ENCODE results near the gene SMIM5. TPM values are rescaled to one million over a fixed set of nuclear protein-coding genes. Genes with fewer than 3 reads are reported as not detected.

Gene SMIM5
- total RNA-seq, 1 donor from 2014 or later: 2.2 TPM

- Histone ChIP-seq H3K27ac (no peak overlapping the region), H3K27me3 (no peaks in the 10 kb centered on the region), H3K36me3 (peaks cover 0 to 30% of the 10 kb centered on the region in 2 donors), H3K9me3 (no peaks in the 10 kb centered on the region), H3K4me3 (no peak overlapping the region), H3K4me1 (no peaks in the 10 kb centered on the region)
- intact Hi-C loops (cut with DNase I): no loop called here
- DNase-seq (ENCODE audit: extremely low spot score in 2 of 2): no peak
- no peak for TF ChIP-seq CTCF (IDR thresholded peaks at IDR 0.05)
- TF ChIP-seq POLR2A (IDR thresholded peaks at IDR 0.05): no peak
- no peak for TF ChIP-seq POLR2AphosphoS5 (IDR thresholded peaks at IDR 0.05; ENCODE audit: insufficient read depth in 1 of 2, low read depth in 1 of 2)
Measured at GRCh38 chr17:75652341-75652740, 19.1 kb downstream of the SMIM5 start.

- Histone ChIP-seq H3K9me3 (no peaks in the 10 kb centered on the region), H3K27me3 (no peaks in the 10 kb centered on the region), H3K27ac (no peak overlapping the region), H3K36me3 (peaks cover 0 to 30% of the 10 kb centered on the region in 2 donors), H3K4me1 (no peaks in the 10 kb centered on the region), H3K4me3 (no peak overlapping the region)
- intact Hi-C loops (cut with DNase I): no loop called here
- TF ChIP-seq CTCF (IDR thresholded peaks at IDR 0.05): peak in 1 of 3 experiments; percentile 6
- no peak for TF ChIP-seq POLR2A (IDR thresholded peaks at IDR 0.05)
- no peak for DNase-seq (ENCODE audit: extremely low spot score in 2 of 2)
Measured at GRCh38 chr17:75652934-75653549, 19.8 kb downstream of the SMIM5 start.

- Histone ChIP-seq H3K36me3 (peaks cover 0 to 25% of the 10 kb centered on the region in 2 donors), H3K4me1 (no peaks in the 10 kb centered on the region), H3K27ac (no peak overlapping the region), H3K9me3 (no peaks in the 10 kb centered on the region), H3K4me3 (no peak overlapping the region), H3K27me3 (no peaks in the 10 kb centered on the region)
- intact Hi-C loops (cut with DNase I): no loop called here
- DNase-seq (ENCODE audit: extremely low spot score in 2 of 2): no peak
- TF ChIP-seq POLR2A (IDR thresholded peaks at IDR 0.05): no peak
Measured at GRCh38 chr17:75654176-75654575, 20.9 kb downstream of the SMIM5 start.

GRCh38 chr17:75658237-75658636, 25.0 kb downstream of the SMIM5 start:
- Histone ChIP-seq H3K27ac (no peak overlapping the region), H3K36me3 (peaks cover 0 to 12% of the 10 kb centered on the region in 2 donors), H3K4me3 (no peak overlapping the region), H3K4me1 (no peaks in the 10 kb centered on the region), H3K27me3 (no peaks in the 10 kb centered on the region), H3K9me3 (no peaks in the 10 kb centered on the region)
- TF ChIP-seq POLR2AphosphoS5 (IDR thresholded peaks at IDR 0.05; ENCODE audit: insufficient read depth in 1 of 2, low read depth in 1 of 2) (no peak), CTCF (IDR thresholded peaks at IDR 0.05) (no peak), POLR2A (IDR thresholded peaks at IDR 0.05) (no peak)
- intact Hi-C loops (cut with DNase I): no loop called here
- no peak for DNase-seq (ENCODE audit: extremely low spot score in 2 of 2)

- Histone ChIP-seq H3K4me1 (peaks cover 9% of the 10 kb centered on the region), H3K9me3 (no peaks in the 10 kb centered on the region), H3K36me3 (peaks cover 0 to 12% of the 10 kb centered on the region in 2 donors), H3K27ac (no peak overlapping the region), H3K27me3 (no peaks in the 10 kb centered on the region), H3K4me3 (no peak overlapping the region)
- intact Hi-C loops (cut with DNase I): no loop called here
- TF ChIP-seq CTCF (IDR thresholded peaks at IDR 0.05) (no peak), POLR2AphosphoS5 (IDR thresholded peaks at IDR 0.05; ENCODE audit: insufficient read depth in 1 of 2, low read depth in 1 of 2) (no peak), POLR2A (IDR thresholded peaks at IDR 0.05) (no peak)
- DNase-seq (ENCODE audit: extremely low spot score in 2 of 2): no peak
Measured at GRCh38 chr17:75661531-75661930, 28.3 kb downstream of the SMIM5 start.
